Measurements from ENCODE around the gene PLA2G12A.

The PLA2G12A gene

DNA sequence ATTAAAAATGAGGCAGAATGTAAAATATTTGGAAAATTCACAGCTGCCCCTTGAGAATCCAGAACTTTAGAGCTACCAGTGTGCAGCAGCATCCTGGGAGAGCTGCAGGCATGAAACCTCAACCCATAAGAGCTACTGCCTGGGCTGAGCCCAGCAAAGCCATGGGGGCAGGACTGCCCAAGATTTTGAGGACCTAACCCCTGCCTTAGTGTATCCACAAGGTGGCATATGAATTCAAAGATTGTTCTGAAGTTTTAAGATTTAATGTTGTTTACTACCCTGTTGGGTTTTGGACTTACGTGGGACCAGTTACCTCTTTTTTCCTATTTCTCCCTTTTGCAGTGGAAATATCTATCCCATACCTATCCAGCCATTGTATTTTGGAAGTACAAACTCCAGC, 53.0 kb downstream of the PLA2G12A start:
- DNase-seq: no peak

- DNase-seq: no peak
Measured at GRCh38 chr4:109675843-109676242, 54.0 kb downstream of the PLA2G12A start.

DNA sequence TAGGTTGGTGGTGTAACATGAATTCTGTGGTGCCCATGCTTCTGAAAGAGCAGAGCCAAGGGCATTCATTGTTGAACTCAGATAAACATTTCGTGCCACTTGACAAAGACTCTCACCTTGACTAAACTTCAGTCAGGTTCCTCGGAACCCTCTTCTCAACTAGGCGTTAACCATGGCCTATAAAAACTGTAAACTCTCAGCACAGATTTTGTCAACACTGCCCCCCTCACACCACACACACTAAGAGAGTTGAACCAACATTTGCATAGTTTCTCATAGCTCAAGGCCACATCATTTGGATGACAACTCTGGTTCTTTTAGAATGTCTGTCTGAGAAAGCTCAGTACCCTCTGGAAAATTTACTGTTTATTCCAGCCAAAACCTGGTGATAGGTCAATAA, 54.7 kb downstream of the PLA2G12A start:
- DNase-seq: no peak

DNA sequence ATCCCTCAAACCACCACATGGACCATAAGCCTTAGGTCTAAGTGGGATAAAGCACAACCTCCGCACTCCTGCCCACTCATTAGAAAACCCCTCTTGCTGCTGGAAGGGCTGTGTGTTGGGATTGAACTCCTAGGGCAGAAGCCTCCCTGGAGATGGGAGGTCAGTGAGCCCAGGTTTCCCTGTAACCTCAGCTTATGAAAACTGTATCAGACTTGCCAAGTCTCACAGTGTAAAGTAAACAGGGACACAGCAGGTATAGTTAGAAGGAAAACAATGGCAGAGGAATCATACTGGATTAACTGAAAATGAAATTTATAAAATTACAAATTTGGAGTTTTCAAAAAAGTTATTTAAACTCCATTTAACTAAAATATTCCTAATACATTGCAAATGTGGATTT, 56.6 kb downstream of the PLA2G12A start:
- DNase-seq: no peak

DNA sequence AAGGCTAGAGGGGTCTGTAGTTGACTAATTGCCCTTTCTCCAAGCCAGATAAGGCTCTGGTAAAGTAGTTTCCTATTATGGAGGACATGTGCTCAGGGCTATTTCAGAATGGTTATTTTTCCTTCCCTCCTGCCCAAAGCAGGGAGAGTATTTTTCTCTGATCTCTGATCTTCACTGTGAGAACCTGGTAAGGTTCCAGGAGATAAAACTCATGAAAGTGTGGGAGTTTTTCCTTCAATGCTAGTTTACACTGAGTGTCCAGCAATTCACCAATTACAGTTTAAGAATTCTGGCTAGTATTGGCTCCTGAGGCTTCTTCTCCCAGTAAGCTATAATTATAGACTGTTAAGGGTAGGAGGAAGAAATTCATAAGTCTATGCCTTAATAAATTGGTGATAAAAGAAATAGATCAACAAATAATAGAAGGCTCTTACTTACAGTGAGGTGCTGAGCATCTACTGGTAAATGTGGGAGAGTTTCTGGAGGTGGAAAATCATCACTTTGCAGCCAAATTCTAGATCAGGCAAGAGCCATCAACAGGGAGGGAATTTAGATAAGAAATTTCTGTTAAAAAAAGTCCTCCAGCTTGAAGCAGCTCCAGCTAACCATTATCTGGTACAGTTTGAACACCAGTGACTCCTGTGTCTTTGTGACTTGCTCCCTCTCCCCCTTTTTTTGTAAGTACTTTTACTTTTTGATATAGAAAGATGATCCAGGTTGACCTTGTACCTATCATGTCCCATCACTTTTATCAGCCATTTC, 57.5 kb downstream of the PLA2G12A start:
- no peak for DNase-seq

GRCh38 chr4:109671350-109671749, 58.5 kb downstream of the PLA2G12A start:
- no peak for DNase-seq

GRCh38 chr4:109665783-109666485, 63.9 kb downstream of the PLA2G12A start:
- DNase-seq: no peak

DNA sequence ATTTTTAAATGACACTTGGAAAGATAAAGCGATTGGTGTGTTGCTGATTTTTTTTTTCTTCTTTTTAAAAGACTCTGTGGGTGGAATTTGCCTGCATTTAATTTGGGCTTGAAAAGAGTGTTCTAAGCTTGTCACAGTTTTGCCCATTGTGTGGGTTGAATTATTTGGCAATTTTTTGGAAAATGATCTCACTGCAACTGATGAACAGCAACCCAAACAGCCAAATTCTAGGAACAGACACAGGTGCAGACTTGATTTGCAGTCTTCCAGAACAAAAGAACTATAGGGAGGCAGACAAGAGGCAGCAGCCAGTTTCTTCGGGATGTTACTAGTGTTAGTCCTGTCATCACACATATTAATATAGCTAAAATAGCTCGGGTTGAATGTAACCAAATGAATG, 67.1 kb downstream of the PLA2G12A start:
- DNase-seq: no peak

DNA sequence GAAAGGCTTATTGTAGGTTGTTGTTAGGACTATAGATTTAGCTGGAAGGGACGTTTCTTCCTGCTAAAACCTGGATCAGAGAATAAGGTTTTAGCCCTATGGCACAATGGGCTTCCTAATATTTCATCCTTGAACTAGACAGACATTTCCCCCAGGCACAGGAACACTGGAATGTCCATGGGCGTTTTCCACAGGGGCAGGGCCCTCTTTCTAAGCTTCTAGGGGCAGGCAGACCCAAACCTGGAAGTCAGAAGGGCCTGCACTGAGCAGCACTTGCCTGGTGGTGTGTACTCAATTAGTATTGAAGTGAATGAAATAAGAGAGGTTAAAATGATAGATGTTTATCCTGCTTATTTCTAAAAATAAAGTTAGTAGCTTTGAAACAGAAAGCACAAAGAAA, 67.8 kb downstream of the PLA2G12A start:
- no peak for DNase-seq

Measured in activated T-cell treated with anti-CD3 and anti-CD28 coated beads, Interleukin-2, amount 50 U/mL, for 48 hours (primary cell).